ENCODE data around the gene TRIM37. TPM values are rescaled to one million over a fixed set of nuclear protein-coding genes. Genes with fewer than 3 reads are reported as not detected.
A peak's percentile ranks its signal among the peaks of the same experiment; 100 is the strongest.

Gene TRIM37
- total RNA-seq, 2 experiments from 2014 or later, result 19.9 to 24.1 TPM

DNA sequence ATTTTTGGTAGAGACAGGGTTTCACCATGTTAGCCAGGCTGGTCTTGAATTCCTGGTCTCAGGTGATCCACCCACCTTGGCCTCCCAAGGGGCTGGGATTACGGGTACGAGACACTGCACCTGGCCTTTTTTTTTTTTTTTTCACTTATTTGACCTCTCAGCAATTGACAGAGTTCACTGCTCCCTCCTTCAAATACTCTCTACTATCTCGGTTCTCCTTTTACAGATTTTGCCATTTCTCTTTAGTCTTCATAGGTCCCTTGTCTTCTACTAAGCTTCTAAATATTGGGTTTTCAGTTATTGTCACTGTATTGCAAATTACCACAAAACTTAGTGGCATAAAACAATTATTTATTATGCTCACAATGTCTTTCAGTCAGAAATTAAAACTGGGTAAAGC is 159.3 kb downstream of the TRIM37 start:
- peaks cover 16% of the 10 kb centered on the region for H3K9me3 Mint-ChIP-seq
- CTCF ChIA-PET, result interaction anchor here (0.6 kb wide), 1 partner anchor 161 kb away, joined by 4 read pairs; no protein-coding TSS in a partner anchor
- H3K4me3 Mint-ChIP-seq, result no peak overlapping the region
- H3K4me1 Mint-ChIP-seq (ENCODE audit: low read depth), result peaks cover 5% of the 10 kb centered on the region
- intact Hi-C loops (cut with micrococcal nuclease), result no loop called here
- H3K27ac Mint-ChIP-seq, result no peak overlapping the region
- DNase-seq, result no peak
- H3K27me3 Mint-ChIP-seq (ENCODE audit: low read depth), result peaks cover 4% of the 10 kb centered on the region
- peaks cover 8% of the 10 kb centered on the region for H3K36me3 Mint-ChIP-seq (ENCODE audit: low read depth)

DNA sequence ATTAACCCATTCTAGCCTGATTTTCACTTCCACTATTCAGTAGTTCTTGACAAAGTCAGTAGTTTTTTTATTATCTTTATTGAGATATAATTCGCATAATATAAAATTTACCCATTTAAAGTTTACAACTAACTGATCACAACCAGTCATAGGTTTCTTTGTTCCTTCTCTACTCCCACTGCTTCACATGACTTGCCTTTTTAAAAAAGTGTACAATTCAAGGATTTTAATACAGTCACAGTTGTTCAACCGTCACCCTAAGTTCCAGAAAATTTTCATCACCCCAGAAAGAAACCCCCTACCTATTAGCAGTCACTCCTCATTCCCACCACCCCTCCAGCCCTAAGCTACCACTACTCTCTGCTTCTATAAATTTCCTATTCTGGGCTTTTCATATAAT is 162.5 kb downstream of the TRIM37 start:
- Mint-ChIP-seq H3K4me3 (no peak overlapping the region), H3K27me3 (ENCODE audit: low read depth) (peaks cover 4% of the 10 kb centered on the region), H3K27ac (no peak overlapping the region), H3K9me3 (no peaks in the 10 kb centered on the region), H3K36me3 (ENCODE audit: low read depth) (no peaks in the 10 kb centered on the region), H3K4me1 (ENCODE audit: low read depth) (peaks cover 5% of the 10 kb centered on the region)
- CTCF ChIA-PET, result no interaction called here
- DNase-seq, result no peak
- intact Hi-C loops (cut with micrococcal nuclease), result no loop called here

DNA sequence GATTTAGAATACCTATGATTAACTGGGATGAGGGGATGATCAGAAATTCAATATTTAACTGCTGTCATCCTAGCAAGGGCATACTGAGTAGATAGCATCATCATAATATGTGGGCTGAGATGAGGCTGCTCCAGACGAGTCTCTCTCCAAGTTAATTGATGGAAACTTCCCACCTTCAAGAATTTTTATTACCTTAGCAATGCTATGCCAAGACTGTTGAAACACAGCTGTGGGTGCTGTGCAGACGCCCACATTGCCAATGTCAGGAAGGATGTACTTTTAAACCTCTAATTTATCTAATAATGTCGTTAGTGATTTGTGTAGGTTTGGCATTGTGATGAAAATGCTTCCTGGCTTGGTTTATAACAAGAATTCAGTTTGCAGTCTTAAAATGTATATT is 170.4 kb downstream of the TRIM37 start:
- H3K27ac Mint-ChIP-seq, result no peak overlapping the region
- no peak overlapping the region for H3K4me3 Mint-ChIP-seq
- intact Hi-C loops (cut with micrococcal nuclease), result no loop called here
- DNase-seq, result no peak
- CTCF ChIA-PET, result no interaction called here
- no peaks in the 10 kb centered on the region for H3K27me3 Mint-ChIP-seq (ENCODE audit: low read depth)
- H3K9me3 Mint-ChIP-seq, result no peaks in the 10 kb centered on the region
- H3K36me3 Mint-ChIP-seq (ENCODE audit: low read depth), result no peaks in the 10 kb centered on the region
- H3K4me1 Mint-ChIP-seq (ENCODE audit: low read depth), result no peaks in the 10 kb centered on the region

DNA sequence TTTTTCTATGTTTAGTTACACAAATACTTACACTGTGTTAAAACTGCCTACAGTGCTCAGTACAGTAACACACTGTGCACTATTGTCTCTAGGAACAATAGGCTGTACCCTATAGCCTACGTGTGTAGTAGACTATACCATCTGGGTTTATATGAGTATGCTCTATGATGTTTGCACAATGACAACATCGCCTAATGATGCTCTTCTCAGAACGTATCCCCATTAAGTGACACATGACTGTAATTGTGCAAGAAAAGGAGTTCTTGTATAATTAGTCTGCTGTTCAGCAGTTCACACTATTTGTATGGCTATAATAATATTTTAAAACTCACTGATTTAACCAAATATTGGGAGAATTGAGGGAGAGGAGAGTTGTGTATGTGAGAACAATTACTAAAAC is 173.7 kb downstream of the TRIM37 start:
- intact Hi-C loops (cut with micrococcal nuclease), result no loop called here
- Mint-ChIP-seq H3K4me3 (no peak overlapping the region), H3K27ac (no peak overlapping the region), H3K4me1 (ENCODE audit: low read depth) (no peaks in the 10 kb centered on the region), H3K9me3 (no peaks in the 10 kb centered on the region), H3K27me3 (ENCODE audit: low read depth) (peaks cover 2% of the 10 kb centered on the region), H3K36me3 (ENCODE audit: low read depth) (no peaks in the 10 kb centered on the region)
- CTCF ChIA-PET, result no interaction called here
- no peak for DNase-seq

Small RNAs within 50 kb of the gene (microRNA-seq; reads per million reads assigned to microRNA genes)
- gene MIR301A (ENCODE audit: borderline microRNAs expressed, borderline replicate concordance) (1,332 reads per million, percentile 86 among the genes with 10 or more reads in this experiment), gene MIR454 (ENCODE audit: borderline microRNAs expressed, borderline replicate concordance) (1,670 reads per million, percentile 87 among the genes with 10 or more reads in this experiment)

Other genes starting within 250 kb of the TRIM37 start
- 10 to 100 TPM; 74.6 to 86.5 TPM for gene SKA2, start 48.3 kb upstream of the TRIM37 start, total RNA-seq
- gene PRR11, start 48.9 kb upstream of the TRIM37 start, total RNA-seq, result 10 to 100 TPM; 77.4 to 82.1 TPM
- 10 to 100 TPM; 11.1 to 11.9 TPM for gene SMG8, start 103.2 kb upstream of the TRIM37 start, total RNA-seq
- gene GDPD1, start 113.6 kb upstream of the TRIM37 start, total RNA-seq, result 1 to 10 TPM; 2.2 TPM
- 1 to 10 TPM; 4.3 to 4.4 TPM for gene YPEL2, start 224.8 kb upstream of the TRIM37 start, total RNA-seq